ENCODE data around the gene AKT2.

GRCh38 chr19:40200341-40201099 lies 84.6 kb downstream of the AKT2 start:
- TF ChIP-seq CTCF (conservative IDR thresholded peaks at IDR 0.05; ENCODE audit: low read depth, low read length), result no peak
- TF ChIP-seq EZH2 (IDR thresholded peaks at IDR 0.05; ENCODE audit: low read length, unreplicated experiment), result no peak
